Right lobe of liver (tissue), 4 donors: ENCODE results near the gene CLIC6.

Source experiments
- CTCF ChIP-seq, 4 donors: fragments of 200-600 bp in 3 of 4; fragments of 450-650 bp in 1 of 4; IDR thresholded peaks; one replicate each; pipeline versions ENCODE4 v1.5.1 to v1.8.0; 2016 to 2022; ENCODE audit warnings: antibody characterized with exemption in 4 of 4, mild to moderate bottlenecking in 2 of 4
- POLR2A ChIP-seq: fragments of 450-650 bp; IDR thresholded peaks from one replicate; pipeline ENCODE4 v1.6.1; 2017; ENCODE audit warnings: antibody characterized with exemption, mild to moderate bottlenecking
- donor health status: DM: no; HTN: no; CAD: no.
- donor health status: DM: no; HTN: no; CAD: no.
- donor health status: DM: no; HTN: yes; CAD: no.

GRCh38 chr21:34621434-34622350 is 47.1 kb upstream of the CLIC6 start:
- TF ChIP-seq CTCF (IDR thresholded peaks at IDR 0.05), result no peak
- no peak for TF ChIP-seq POLR2A
